NCI-H446 treated with DMSO at 0.1 percent for 48 hours (cell line): Measurements from ENCODE around the gene USH2A.
A peak's percentile ranks its signal among the peaks of the same experiment; 100 is the strongest.
"Not testable (repeated sequence)": the region's sequence is repeated elsewhere in the genome, so short reads cannot be mapped to it uniquely, and the experiment has no call there.

Source experiments
- DNase-seq: peaks from one replicate; lab custom pipeline; 2025; lab: John Stamatoyannopoulos, UW

Gene USH2A

DNA sequence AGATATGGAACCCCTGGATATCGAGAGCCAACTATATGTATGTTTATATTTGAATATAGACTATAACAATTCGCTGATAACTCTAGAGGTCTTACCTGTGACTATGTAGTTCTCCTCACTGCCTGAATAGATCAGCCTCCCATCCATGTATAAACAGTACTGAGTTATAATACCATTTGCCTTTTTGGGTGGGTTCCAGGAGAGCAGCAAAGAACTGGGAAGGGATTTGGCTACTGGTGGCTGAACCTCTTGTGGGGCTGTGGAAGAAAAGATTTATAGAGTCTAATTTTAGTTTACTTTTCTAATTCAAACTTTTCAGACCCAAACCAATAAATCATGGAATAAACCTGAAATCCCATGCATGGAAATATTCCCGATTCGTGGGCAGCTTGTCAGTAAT, 376.9 kb downstream of the USH2A start:
- DNase-seq = peak; percentile 74

DNA sequence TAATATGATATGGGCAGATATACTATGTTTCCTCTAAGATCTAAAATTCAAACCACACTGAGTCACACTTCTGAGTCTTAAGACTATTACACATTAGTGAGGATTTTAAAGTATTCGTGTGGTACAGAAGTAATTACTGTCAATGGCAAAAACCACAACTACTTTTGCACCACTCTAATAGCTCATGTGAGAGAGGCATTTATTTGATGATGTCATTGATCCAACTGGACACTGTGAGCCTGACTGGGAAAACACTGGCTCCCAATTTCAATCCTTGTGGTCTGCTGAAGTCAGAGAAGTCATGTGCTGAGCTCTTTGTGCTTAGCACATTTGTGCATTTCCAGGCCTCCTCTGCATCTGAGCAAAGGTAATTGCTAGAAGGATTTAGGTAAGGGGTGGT, 377.8 kb downstream of the USH2A start:
- no peak for DNase-seq

DNA sequence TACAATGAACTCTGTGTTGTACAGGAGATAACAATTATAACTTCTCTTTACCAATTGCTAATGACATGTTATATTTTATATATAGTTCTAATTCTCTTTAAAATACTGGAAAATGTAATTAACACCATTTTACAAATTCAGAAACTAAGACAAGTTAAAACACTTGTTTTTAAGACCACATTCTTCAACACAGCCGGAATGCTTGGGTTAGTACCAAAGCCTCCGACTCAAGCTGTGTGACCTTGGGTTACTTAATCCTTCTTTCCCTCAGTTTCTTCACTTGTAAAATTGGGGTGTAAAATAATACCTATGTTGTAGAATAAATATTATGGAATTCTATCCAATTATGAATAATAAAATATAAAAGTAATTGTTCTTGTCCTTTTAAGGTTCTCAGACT, 378.7 kb downstream of the USH2A start:
- no peak for DNase-seq

DNA sequence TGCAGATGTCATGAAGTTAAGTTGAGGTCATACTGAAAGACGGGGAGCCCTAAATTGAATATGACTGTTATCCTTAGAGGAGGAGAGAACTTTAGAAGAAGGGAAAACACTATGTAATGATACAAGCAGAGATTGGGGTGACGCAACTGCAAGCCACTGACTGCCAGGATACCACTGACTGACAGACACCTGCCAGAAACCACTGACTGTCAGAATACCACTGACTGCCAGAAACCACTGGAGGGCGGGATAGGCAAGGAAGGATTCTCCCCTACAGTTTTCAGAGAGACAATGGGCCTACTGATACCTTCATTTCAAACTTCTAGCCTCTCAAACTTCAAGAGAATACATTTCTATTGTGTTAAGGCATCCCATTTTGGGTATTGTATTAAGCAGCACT, 388.7 kb downstream of the USH2A start:
- no peak for DNase-seq

DNA sequence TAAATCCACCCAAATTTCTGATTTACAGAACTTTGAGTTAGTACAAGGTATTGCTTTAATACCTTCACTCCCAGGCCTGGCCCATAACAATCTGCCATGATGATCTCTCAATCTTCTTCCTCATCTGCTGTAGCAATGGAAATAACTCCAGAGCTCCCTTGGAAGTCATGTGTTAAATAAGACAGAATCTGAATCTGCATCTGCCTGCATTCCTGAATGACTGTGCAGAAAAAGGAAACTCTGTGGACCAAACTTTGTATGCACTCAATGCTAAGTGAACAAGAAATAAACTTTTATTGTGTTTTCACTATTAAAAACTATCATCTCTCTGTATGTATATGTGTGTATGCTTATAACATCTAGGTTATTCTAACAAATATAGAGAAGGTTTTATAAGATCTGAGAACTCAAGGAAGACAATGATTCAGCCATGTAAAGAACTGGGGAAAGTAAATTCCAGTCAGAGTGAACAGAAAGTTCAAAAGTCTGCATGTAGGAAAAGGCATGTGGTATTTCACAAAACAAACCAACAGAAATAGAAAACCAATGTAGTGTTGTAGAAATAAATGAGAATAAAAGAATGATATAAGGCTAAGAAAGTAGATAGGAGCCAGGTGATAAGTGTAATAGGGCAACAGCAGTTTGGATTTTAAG, 390.2 kb downstream of the USH2A start:
- DNase-seq = no peak

DNA sequence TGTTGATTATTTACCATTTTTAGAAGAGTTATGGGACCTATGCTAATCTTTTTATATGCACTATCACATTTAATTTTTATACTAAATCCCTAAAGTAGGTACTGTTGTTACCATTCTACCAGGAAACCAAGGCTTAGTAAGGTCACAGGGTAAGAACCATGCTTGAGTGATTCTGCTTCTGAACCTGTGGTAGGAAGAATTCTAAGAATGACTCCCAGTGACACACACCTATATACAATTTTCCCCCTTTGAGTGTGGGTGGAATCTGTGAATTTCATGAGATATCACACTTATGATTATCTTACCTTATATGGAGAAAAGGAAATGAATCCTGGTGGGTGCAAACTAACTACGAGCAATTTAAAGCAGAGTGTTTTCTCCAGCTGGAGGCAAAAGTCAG, 391.0 kb downstream of the USH2A start:
- no peak for DNase-seq

DNA sequence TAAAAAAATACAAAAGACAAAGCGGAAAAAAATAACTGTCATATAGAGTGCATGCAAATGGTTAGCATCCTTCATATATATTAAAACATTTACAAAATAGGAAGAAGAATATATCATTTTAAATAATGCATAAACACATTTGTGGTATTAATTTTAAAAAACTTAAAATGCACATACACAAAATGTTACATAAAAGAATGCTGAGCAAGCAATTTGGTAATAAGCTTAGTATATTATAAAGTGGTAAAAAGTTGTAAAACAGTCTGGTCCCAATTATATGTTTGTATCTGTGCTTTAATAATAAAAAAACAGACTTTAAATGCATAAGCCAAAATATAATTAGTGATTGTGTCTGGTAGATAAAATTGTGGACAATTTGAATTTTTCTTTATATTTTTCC, 394.6 kb downstream of the USH2A start:
- DNase-seq = no peak

DNA sequence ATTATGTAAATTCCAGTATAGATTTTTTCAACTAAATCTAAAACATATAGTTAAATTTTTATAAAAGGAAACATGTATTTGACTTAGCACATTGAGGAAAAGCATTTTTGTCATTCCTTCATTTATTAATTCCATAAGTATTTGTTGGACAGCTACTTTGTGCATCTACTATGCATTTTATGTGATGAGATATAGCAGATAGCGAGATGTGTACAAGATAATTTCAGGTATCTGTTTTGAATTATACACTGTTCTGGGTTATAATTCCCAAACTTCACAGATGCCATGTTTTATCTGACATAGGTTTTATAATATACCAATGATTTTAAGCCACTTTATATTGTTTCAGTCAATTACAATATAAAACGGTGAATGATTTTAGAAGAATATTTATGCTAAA, 398.7 kb downstream of the USH2A start:
- no peak for DNase-seq

DNA sequence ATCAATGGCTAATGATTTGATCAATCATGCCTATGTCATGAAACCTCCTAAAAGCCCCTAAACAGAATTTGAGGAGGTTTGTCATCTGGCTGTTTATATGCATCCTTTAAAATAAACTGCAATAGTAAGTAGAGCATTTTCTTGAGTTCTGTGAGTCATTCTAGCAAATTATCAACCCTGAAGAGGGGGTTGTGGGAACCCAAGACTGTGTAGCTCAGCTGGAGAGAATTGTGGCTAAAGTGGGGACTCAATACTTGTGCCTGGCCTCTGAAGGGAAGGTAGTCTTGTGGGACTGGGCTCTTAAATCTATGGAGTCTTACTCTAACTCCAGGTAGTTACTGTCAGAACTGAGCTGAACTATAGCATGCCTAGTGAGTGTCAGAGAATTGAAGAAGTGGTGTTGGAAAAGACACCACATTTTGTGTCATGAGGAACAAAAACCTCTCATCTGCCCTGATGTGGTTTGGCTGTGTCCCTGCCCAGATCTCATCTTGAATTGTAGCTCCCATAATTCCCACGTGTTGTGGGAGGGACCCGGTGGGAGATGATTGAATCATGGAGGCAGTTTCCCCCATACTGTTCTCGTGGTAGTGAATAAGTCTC, 402.4 kb downstream of the USH2A start:
- DNase-seq = no peak

DNA sequence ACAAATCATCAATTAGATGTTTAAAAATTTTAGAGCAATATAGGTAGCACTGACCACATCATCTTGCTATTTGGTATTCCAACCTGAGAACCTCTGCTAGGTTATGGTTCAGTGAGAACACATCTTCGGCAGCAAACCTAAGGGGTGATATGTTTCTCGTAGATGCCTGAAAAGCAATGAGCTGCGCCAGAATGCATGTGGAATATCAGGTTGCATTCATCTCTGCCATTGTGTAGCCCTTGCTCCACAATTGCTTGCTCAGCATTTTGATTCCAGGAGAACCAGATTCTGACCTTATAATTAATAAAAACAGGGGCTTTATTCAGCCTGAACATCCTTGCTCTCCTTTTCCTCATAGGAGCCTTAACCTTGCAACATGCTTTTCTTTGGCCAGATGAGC, 408.1 kb downstream of the USH2A start:
- DNase-seq = no peak

DNA sequence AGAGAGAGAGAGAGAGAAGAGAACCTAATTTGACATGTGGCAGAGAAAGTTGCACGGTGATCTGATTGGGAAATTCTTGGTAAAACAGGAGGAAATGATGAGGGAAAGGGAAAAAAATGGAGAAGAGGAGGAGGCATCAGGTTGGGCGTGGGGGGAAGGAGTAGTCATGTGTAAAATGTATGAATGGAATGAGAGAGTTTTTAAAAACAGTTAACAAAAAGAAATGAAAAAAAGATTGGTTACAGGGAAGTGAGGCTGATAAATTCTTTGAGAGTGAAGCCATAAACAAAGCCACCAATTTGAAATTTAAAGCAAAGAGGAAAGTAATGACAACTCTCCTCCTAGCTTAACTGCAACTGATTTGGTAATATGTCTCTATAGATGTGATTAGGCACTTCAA, 409.2 kb downstream of the USH2A start:
- DNase-seq = no peak

DNA sequence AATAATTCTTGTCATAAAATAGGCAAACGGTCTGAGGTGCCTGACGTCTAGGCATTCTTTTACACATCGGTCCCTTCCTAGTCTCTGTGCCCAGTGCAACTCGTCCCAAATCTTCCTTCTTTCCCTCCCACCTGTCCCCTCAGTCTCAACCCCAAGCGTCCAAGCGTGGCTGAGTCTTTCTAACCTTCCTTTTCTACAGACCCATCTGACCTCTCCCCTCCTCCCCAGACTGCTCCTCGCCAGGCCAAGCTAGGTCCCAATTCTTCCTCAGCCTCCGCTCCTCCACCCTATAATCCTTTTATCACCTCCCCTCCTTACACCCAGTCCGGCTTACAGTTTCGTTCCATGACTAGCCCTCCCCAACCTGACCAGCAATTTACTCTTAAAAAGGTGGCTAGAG, 413.8 kb downstream of the USH2A start:
- DNase-seq = not testable (repeated sequence)

DNA sequence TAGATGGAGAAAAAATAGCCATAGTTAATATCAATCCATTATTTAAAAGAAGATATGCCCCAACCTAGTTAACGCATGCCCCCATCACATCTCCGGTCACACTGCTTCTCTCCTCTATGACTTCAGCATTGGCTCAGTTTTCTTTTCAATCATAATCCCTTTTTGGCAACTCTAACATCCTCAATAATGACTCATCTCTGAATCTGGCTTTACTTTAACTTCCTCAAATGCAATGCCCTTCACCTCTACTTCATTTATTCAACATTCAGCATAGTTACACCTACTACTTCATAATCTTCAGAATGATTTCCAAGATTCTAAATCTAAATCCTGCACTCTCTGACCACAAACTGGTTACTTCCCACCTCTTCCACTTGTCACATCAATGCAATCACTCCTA, 417.3 kb downstream of the USH2A start:
- peak; percentile 30 for DNase-seq

DNA sequence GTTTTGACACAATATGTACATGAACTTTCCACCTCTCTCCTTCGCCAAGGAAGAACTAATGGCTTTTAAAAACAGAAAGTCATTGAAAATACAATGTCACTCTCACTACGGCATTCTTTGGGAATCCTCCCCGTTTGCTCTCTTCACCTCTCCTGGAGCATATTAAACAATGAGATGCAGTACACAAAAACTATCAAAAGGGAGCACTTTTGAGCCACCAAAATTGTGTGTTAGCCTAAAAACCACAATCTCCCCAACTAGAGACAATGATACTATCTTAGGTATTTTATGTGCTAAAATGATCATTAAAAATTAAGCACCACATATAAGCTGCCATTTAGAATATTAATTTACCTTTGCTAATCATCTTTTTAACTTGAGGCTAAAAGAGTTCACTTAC, 430.6 kb downstream of the USH2A start:
- DNase-seq = peak; percentile 22

DNA sequence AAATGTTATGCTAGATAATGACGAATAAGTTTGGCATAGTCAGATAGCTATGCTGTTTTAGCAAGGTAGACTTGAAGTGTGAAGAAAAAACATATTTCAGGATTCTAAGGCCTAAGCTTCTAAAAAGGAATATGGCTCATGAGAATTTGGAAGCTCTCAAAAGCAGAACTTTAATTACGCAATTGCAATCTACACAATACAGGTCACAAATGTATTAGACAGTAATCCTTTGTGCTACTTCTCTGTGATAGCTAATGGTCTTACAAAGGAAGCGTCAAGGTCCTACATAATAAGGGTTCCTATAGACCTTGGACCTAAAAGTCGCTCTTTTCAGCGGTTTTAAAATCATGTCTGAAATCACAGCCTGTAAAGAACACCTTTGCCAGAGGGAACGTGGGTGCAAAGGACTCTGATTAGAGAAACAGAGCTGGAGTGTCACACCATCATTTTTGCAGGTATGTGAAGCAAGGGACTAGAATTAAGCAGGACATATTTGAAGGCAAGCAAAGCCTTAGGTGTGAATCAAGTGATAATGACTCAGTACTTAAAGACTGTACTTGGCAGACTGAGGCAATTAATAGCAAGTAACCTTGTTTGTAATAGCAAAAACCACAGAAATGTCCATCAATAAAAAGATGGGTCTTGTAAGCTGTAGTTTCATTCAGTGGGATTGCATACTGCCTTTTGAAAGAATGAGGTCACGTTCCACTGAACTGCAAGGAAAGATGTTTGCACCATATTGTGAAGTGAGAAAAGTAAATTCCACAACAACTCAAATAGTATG, 436.0 kb downstream of the USH2A start:
- no peak for DNase-seq

DNA sequence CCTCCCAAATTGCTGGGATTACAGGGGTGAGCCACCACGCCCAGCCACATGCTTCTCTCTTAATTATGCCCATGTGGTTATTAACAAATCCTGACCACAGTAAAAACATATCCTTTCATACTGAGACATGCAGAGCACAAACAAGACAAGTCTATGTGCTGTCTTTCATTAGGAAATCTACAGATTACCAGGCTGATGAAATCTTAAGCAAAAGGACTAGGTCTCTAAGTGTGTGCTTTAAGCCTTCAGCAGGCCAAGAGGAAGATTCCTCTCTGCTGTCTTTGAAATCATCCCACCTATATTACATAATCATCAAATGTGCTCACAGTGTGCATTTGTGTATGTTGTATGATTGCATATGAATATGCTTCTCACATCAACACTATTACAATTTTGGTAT, 436.8 kb downstream of the USH2A start:
- DNase-seq = no peak

DNA sequence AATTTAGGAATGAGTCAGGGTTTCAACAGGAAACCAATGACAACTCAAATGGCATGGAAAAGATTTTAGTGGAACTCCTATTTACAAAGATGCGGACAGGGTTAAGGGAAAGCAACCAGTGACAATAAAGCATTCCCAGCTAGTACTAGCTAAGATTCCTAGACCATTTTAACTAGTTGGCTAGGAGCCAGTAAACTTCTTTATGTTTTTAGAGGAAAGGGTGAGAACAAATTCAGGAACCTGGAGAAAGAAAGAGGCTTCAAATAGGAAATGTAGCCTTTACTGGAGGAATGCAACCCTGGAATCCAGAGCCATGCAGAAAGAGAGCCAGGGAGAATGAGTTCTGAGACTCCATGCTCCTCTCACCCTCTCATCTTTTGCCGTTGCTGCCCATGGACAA, 439.6 kb downstream of the USH2A start:
- DNase-seq = no peak

DNA sequence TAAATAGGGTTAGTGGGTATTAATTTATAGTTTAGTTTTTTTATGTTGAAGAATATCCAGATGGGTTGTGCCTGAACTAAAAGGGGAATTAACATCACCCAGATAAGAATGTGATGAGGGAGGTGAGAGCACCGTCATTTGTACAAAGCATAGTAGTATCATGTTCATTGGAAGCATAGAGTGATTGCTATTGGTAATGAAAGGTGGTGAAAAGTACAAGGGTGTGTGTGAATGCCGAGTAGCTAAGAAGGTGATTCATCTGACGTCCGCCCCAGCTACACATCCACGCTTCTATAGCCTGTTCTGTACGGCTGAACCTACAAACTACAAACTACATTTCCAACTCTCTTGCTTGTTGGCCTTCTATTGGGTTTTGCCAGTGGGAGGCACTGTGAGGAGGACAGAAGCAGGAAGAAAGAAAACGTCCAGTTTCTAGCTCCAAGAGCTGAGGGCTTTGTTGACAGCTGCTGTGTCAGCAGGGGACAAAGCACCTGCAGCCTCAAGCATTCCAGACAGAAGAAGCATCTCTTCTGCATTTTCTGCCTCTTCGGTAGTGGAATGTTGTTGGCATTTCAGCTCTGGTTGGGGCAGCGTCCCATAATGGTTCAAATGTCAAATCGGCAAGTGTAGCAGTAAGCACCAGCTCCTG, 451.3 kb downstream of the USH2A start:
- no peak for DNase-seq

DNA sequence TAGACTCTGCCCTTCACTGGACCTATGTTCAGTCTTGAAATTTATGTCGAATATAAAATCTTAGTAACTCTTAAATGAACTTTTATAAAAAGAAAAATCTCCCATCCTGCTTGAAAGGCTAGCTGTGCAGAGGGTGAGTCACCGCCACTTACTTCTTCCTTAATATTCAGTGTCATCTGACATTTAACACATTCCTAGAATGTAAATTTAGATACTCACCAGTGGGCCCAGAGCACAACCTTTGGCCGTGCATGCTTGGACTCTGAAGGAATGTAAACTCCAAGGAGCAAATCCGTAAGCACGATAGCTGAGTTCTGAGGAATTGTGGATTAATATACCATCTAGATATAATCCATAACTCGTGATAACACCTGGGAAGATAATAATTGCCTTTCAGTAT, 452.8 kb downstream of the USH2A start:
- DNase-seq = no peak

DNA sequence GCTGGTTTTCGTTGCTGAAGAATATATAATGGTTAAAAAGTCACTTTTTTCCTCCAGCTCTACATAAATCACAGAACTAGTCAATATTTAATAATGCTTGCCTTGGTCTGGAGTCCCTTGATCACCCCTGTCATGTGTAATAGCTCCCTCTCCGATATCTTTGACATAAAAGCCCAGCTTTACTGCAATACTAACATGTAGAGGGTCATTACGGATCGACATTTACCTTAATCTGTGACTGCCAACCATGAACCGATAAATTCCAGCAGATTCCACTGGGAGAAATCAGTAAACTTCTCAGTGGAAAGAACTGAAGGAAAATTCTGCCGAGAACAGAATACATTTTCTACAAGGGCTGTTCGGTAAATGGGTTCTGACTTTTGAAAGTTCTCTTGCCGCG, 459.6 kb downstream of the USH2A start:
- DNase-seq = no peak

DNA sequence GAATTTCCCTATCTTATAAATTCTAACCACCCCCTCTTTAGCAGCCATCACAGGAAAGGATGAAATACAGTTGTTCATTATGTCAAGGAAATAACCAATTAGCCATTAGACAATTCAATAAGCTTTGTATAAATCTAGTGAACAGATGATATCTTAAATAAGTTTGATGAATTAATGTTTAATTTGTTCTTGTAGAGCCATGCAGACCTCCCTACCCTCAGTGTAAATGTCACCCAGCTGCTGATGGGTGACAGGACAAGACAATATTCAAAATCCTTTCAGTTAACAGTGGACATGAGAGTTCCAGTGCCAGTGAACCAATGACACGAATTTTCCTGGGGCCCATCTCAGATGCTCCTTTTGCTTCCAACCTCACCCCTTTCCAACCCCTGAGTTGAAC, 460.2 kb downstream of the USH2A start:
- no peak for DNase-seq

DNA sequence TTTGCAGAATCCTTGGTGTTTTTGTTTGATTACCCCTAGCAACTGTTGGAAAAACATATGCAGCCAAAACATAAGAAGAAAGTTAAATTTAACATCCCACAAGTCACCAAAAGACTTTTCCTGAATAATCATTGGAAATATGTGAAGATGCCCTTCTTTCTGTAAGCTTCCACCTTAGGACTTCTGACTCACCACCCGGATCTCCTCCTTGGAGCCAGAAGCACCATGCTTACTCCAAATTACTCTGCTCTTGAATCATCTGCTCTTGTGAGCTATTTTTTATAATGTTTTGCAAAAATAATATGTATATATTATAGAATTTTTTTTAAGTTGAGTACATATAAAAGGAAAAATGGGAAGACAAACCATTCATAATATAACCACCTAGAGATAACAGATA, 464.4 kb downstream of the USH2A start:
- no peak for DNase-seq

DNA sequence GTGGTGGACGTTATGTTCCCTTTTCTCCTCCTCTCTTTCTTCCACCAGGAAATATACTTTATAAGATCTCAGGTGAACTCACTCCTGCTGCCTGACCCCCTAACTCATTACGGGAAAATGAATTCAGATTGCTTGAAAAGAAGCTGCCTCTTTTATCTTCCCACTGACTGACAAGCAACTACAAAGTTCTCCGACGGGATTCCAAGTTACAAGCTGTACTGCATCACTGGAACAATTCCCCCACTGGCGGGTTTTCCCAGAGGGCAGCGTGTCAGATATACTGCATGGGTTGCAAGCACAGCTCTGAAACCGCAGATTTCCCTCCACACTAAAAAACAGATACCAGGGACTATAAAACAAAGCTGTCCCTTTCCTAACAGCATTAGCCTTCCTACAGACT, 465.6 kb downstream of the USH2A start:
- DNase-seq = no peak
